Measurements from ENCODE around the gene EPC2.

- TF ChIP-seq CTCF (IDR thresholded peaks at IDR 0.05 in 4 of 5, conservative IDR thresholded peaks at IDR 0.05 in 1 of 5), result no peak
- no peak for TF ChIP-seq POLR2A (IDR thresholded peaks at IDR 0.05)
Measured at GRCh38 chr2:148720501-148721001, 76.0 kb downstream of the EPC2 start.
